ENCODE measurements around the gene ESRP2. TPM values are rescaled to one million over a fixed set of nuclear protein-coding genes. Genes with fewer than 3 reads are reported as not detected.

Gene ESRP2
- total RNA-seq, 3 donors from 2014 or later, result 0.80 to 58.0 (median 26.5) TPM

DNA sequence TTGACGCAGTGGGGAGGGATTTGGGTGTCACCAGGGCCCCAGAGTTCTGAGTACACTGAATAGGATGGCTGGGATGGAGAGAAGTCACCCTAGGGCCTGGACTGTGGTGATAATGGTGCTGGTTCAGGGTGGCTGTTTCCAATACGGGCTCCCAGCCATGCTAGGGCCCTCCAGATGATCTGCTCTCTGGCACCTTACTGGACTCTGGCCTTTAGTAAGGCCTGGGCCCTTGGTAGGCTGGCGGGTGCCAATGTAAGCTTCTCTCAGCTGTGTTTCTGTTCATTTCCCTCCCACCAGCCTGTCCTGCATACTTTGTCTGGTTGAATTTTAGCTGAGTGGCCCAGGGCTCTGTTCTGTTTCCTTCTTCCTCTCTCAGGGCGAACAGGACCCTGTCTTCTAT is 12.0 kb upstream of the ESRP2 start:
- intact Hi-C loops (cut with DNase I; ENCODE audit: low total_unique reads), result no loop called here
- DNase-seq (ENCODE audit: low spot score in 2 of 2), result no peak
- Histone ChIP-seq H3K9me3 (no peaks in the 10 kb centered on the region), H3K36me3 (no peaks in the 10 kb centered on the region), H3K4me1 (peaks cover 6 to 12% of the 10 kb centered on the region in 2 donors), H3K4me3 (no peak overlapping the region), H3K27me3 (no peaks in the 10 kb centered on the region), H3K27ac (peak overlapping the region in 1 of 2 donors; percentile 55)
- TF ChIP-seq POLR2AphosphoS5 (IDR thresholded peaks at IDR 0.05), result no peak
- no peak for TF ChIP-seq POLR2A (IDR thresholded peaks at IDR 0.05)
- TF ChIP-seq, protein P1, sequence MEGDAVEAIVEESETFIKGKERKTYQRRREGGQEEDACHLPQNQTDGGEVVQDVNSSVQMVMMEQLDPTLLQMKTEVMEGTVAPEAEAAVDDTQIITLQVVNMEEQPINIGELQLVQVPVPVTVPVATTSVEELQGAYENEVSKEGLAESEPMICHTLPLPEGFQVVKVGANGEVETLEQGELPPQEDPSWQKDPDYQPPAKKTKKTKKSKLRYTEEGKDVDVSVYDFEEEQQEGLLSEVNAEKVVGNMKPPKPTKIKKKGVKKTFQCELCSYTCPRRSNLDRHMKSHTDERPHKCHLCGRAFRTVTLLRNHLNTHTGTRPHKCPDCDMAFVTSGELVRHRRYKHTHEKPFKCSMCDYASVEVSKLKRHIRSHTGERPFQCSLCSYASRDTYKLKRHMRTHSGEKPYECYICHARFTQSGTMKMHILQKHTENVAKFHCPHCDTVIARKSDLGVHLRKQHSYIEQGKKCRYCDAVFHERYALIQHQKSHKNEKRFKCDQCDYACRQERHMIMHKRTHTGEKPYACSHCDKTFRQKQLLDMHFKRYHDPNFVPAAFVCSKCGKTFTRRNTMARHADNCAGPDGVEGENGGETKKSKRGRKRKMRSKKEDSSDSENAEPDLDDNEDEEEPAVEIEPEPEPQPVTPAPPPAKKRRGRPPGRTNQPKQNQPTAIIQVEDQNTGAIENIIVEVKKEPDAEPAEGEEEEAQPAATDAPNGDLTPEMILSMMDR (IDR thresholded peaks at IDR 0.05), result no peak

DNA sequence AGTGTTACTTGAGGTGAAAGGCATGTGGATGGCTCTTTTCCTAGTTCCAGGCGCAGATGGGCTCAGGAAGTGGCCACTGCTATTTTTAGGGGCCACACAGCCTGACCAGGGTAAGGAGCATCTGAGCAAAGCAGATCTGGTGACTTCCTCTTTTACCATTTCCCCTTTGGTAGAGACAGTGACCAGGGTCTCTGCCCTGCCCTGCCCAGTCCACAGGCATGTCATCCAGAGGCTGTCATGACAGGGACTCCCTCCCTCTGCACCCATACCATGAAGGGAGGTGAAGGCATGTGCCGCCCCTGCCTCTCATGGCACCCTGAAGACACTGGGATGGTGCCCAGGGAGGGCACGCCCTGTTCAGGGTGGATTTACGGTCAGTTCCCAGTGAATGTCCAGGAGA is 11.5 kb upstream of the ESRP2 start:
- H3K27ac ChIP-seq, result no peak overlapping the region
- intact Hi-C loops (cut with DNase I; ENCODE audit: low total_unique reads), result no loop called here
- peaks cover 6 to 12% of the 10 kb centered on the region in 2 donors for H3K4me1 ChIP-seq
- H3K9me3 ChIP-seq, result no peaks in the 10 kb centered on the region
- H3K36me3 ChIP-seq, result no peaks in the 10 kb centered on the region
- TF ChIP-seq, protein P1 (IDR thresholded peaks at IDR 0.05), result no peak
- TF ChIP-seq POLR2AphosphoS5 (IDR thresholded peaks at IDR 0.05) (no peak), POLR2A (IDR thresholded peaks at IDR 0.05) (no peak)
- H3K4me3 ChIP-seq, result no peak overlapping the region
- H3K27me3 ChIP-seq, result no peaks in the 10 kb centered on the region
- no peak for DNase-seq (ENCODE audit: low spot score in 2 of 2)

DNA sequence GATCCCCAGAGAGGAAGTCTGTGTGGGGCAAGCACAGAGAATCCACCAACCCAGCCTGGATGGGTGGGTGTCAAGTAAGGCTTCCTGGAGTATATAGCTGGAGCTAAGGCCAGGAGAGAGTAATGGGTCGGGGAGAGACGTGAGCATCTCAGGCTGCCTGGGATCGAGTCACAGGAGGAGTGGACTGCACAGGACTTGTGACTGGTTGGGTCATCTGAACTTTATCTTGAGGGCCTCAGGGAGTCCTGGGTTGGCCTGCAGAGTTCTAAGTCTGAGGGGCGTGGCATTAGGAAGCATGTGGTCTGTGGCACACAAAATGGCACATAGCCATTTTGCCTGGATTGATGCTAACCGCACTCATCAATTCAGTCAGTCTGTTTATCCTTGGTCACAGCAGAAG is 10.7 kb upstream of the ESRP2 start:
- intact Hi-C loops (cut with DNase I; ENCODE audit: low total_unique reads), result no loop called here
- Histone ChIP-seq H3K4me3 (peak overlapping the region in 2 of 3 donors; percentile 88 to 92), H3K36me3 (no peaks in the 10 kb centered on the region), H3K9me3 (no peaks in the 10 kb centered on the region), H3K27ac (no peak overlapping the region), H3K4me1 (peaks cover 6 to 12% of the 10 kb centered on the region in 2 donors), H3K27me3 (no peaks in the 10 kb centered on the region)
- TF ChIP-seq POLR2A (IDR thresholded peaks at IDR 0.05) (no peak), POLR2AphosphoS5 (IDR thresholded peaks at IDR 0.05) (no peak)
- TF ChIP-seq, protein P1 (IDR thresholded peaks at IDR 0.05), result no peak
- DNase-seq (ENCODE audit: low spot score in 2 of 2), result no peak

DNA sequence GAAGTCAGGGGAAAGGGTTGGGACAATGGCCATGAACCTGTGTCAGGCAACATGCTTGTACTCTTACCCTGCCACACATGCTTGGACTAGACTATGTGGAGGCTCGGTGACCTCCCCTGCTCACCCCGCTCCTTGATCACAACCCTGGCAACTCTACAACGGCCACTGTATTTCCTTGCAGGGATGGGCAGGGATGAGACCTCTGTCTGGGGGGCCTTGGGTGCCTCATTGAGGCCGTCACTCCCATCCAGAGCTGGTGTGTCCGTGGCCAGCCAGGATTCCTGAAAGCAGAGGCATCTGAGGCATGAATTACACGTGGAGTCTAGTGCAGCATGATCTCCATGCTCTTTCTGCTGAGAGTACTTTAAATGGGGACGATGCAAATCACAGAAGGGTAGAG is 10.2 kb upstream of the ESRP2 start:
- Histone ChIP-seq H3K4me3 (peak overlapping the region; percentile 88 to 92 (median 91)), H3K36me3 (no peaks in the 10 kb centered on the region), H3K4me1 (peaks cover 6 to 12% of the 10 kb centered on the region in 2 donors), H3K27ac (no peak overlapping the region), H3K27me3 (no peaks in the 10 kb centered on the region), H3K9me3 (no peaks in the 10 kb centered on the region)
- TF ChIP-seq POLR2AphosphoS5 (IDR thresholded peaks at IDR 0.05), result no peak
- TF ChIP-seq, protein P1 (IDR thresholded peaks at IDR 0.05), result no peak
- no peak for TF ChIP-seq POLR2A (IDR thresholded peaks at IDR 0.05)
- DNase-seq (ENCODE audit: low spot score in 2 of 2), result no peak
- intact Hi-C loops (cut with DNase I; ENCODE audit: low total_unique reads), result no loop called here

DNA sequence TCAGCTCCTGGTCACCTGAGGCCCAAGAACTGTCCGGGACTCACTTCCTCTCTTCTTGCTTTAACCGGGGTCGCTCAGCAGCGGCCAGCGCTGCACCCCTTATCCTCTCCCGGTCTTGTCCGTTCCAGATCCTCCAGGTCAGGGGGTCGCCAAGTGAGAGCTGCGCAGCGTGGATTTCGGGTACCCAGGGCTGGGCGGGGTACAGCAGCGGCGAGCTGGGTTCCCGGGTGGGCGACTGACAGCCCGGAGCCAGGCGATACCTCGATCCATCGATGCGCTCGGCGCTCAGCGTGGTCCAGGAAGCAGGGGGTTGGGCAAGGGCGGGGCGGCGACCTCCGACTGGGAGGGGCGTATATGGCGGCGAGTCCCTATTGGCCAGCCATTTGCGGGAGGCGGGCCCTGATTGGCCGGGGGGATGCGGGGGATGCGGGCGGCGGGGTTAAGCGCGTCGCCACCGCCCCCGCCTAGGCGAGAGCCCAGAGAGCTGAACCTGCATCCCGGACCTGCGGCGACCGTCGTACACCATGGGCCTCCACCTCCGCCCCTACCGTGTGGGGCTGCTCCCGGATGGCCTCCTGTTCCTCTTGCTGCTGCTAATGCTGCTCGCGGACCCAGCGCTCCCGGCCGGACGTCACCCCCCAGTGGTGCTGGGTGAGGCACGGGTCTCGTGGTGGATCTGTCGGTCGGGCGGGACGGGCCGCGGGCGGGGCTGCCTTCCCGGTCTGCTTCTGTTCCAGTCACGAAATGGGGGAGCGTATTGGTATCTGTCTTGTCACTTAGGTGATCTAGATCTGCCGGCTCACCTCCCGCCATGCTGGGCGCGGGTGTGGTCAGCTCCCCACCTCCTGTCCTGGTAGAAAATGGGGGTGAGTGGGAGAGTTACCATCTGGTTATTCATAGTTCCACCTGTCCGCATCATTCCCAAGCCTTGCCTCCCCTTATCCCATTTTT is 9.3 kb upstream of the ESRP2 start, which contains the start of gene PLA2G15:
Gene PLA2G15 (plus strand): TSS at position 471 of the 951 bp plus-strand sequence. CDS start 54 bp downstream, at position 525.
- Histone ChIP-seq H3K9me3 (no peaks in the 10 kb centered on the region), H3K27me3 (no peaks in the 10 kb centered on the region), H3K27ac (peak within 1 kb of the TSS; percentile 49 to 56), H3K4me1 (peaks cover 6 to 12% of the 10 kb centered on the region in 2 donors), H3K4me3 (peak within 1 kb of the TSS; percentile 88 to 92 (median 91)), H3K36me3 (no peaks in the 10 kb centered on the region)
- peak; percentile 92 to 97 for DNase-seq (ENCODE audit: low spot score in 2 of 2)
- intact Hi-C loops (cut with DNase I; ENCODE audit: low total_unique reads), result no loop called here
- peak in 1 of 3 donors; percentile 35 for TF ChIP-seq POLR2AphosphoS5 (IDR thresholded peaks at IDR 0.05)
- no peak for TF ChIP-seq POLR2A (IDR thresholded peaks at IDR 0.05)
